Thyroid gland (tissue), 4 donors: Measurements from ENCODE around the gene BTN2A1.

Source experiments
- POLR2A ChIP-seq, 2 donors: fragments of 450-650 bp; IDR thresholded peaks; one replicate each; pipeline ENCODE4 v1.6.1; 2017; ENCODE audit warnings: antibody characterized with exemption in 2 of 2, mild to moderate bottlenecking in 2 of 2, moderate library complexity in 1 of 2
- TF ChIP-seq, protein P1 (sequence below), 6 experiments: fragments of 200-600 bp in 3 of 6; fragments of 450-650 bp in 3 of 6; sonication (generic) in 3 of 6; IDR thresholded peaks; one replicate each; pipeline ENCODE4 v1.5.1; 2016 to 2019; ENCODE audit warnings: antibody characterized with exemption in 6 of 6, mild to moderate bottlenecking in 2 of 6, inconsistent platforms in 1 of 6, moderate library complexity in 1 of 6

DNA sequence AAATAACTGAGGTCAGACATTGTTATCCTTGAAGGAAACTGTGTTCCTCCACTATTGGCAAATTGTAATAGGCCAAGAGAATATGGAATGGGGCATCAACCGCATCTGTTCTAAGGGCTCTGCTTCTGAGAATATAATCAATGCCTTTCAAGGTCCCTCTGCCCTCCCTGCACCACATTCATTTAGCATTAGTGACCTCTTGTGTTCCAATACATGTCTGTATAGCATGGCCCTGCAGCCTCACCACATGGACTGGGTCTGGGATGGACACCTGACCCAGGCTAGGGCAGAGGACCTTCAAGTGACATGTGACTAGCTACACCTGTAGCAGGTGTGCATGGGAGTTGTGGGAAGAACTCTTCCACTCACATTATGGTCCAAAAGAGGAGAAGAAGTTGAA is 41.5 kb upstream of the BTN2A1 start:
- TF ChIP-seq, protein P1, sequence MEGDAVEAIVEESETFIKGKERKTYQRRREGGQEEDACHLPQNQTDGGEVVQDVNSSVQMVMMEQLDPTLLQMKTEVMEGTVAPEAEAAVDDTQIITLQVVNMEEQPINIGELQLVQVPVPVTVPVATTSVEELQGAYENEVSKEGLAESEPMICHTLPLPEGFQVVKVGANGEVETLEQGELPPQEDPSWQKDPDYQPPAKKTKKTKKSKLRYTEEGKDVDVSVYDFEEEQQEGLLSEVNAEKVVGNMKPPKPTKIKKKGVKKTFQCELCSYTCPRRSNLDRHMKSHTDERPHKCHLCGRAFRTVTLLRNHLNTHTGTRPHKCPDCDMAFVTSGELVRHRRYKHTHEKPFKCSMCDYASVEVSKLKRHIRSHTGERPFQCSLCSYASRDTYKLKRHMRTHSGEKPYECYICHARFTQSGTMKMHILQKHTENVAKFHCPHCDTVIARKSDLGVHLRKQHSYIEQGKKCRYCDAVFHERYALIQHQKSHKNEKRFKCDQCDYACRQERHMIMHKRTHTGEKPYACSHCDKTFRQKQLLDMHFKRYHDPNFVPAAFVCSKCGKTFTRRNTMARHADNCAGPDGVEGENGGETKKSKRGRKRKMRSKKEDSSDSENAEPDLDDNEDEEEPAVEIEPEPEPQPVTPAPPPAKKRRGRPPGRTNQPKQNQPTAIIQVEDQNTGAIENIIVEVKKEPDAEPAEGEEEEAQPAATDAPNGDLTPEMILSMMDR (IDR thresholded peaks at IDR 0.05) = no peak
- TF ChIP-seq POLR2A (IDR thresholded peaks at IDR 0.05) = no peak
